Osteoblast (primary cell): ENCODE measurements around the gene SRPK2. TPM values are rescaled to one million over a fixed set of nuclear protein-coding genes. Genes with fewer than 3 reads are reported as not detected.

Source experiments
- DNase-seq: peaks from one replicate; pipeline ENCODE4 v3.0.0; 2011; ENCODE audit warnings: low spot score, mixed read lengths; ENCODE audit not compliant: insufficient read length; ENCODE audit errors: missing footprints
- H2AFZ ChIP-seq: 2 replicates; pipeline ENCODE4 v1.6.0; 2011; ENCODE audit warnings: mild to moderate bottlenecking, low read length
- H3K27ac ChIP-seq: 2 replicates; pipeline ENCODE4 v1.5.1; 2011; ENCODE audit warnings: mild to moderate bottlenecking, low read depth, low read length, moderate library complexity
- H3K27me3 ChIP-seq: 2 replicates; pipeline ENCODE4 v1.6.0; 2012; ENCODE audit warnings: mild to moderate bottlenecking, control low read depth, inconsistent platforms, low read length, moderate library complexity; ENCODE audit not compliant: insufficient read depth
- H3K36me3 ChIP-seq: 2 replicates; pipeline ENCODE4 v1.5.1; 2011; ENCODE audit warnings: mild to moderate bottlenecking, low read length, control low read depth, moderate library complexity; ENCODE audit not compliant: insufficient read depth
- H3K4me1 ChIP-seq: 2 replicates; pipeline ENCODE4 v1.5.1; 2011; ENCODE audit warnings: mild to moderate bottlenecking, low read length, control low read depth, moderate library complexity; ENCODE audit not compliant: insufficient read depth
- H3K4me2 ChIP-seq: 2 replicates; pipeline ENCODE4 v1.6.0; 2011; ENCODE audit warnings: mild to moderate bottlenecking, low read length; ENCODE audit not compliant: insufficient read depth
- H3K4me3 ChIP-seq: fragments of 200-600 bp; sonication (generic); 3 replicates; pipeline ENCODE4 v1.5.1; 2012; ENCODE audit warnings: mild to moderate bottlenecking, low read length, inconsistent platforms; ENCODE audit not compliant: insufficient read depth
- H3K79me2 ChIP-seq: 2 replicates; pipeline ENCODE4 v1.6.0; 2012; ENCODE audit warnings: mild to moderate bottlenecking, low read length, control low read depth, inconsistent platforms; ENCODE audit not compliant: insufficient read depth
- H3K9me3 ChIP-seq: 2 replicates; pipeline ENCODE4 v1.5.1; 2011; ENCODE audit warnings: low read depth, low read length, control low read depth
- H4K20me1 ChIP-seq: 2 replicates; pipeline ENCODE4 v1.6.0; 2012; ENCODE audit warnings: mild to moderate bottlenecking, low read length, control low read depth; ENCODE audit not compliant: insufficient read depth
- CTCF ChIP-seq: IDR thresholded peaks from 2 replicates; pipeline ENCODE4 v1.5.1; 2011; ENCODE audit warnings: mild to moderate bottlenecking, low read depth, low read length, moderate library complexity; ENCODE audit errors: extremely low read depth
- total RNA-seq: library from RNA; depleted of rRNA; stranded (reverse); fragments of >200 nt; gene quantifications from 2 replicates; pipeline ENCODE4 v1.2.3, GENCODE V29; 2012

Gene SRPK2
- total RNA-seq, 1 donor, result 82.2 TPM

GRCh38 chr7:105298439-105298894, 90.3 kb downstream of the SRPK2 start:
- TF ChIP-seq CTCF, result no peak
- Histone ChIP-seq H3K9me3 (no peaks in the 10 kb centered on the region), H3K27me3 (no peaks in the 10 kb centered on the region), H4K20me1 (peaks cover 29% of the 10 kb centered on the region), H3K27ac (no peak overlapping the region), H3K4me1 (no peaks in the 10 kb centered on the region), H3K4me2 (no peak overlapping the region), H3K79me2 (peaks cover 68% of the 10 kb centered on the region), H3K4me3 (no peak overlapping the region), H2AFZ (no peak overlapping the region), H3K36me3 (no peaks in the 10 kb centered on the region)
- no peak for DNase-seq

GRCh38 chr7:105297985-105298384, 90.7 kb downstream of the SRPK2 start:
- Histone ChIP-seq H3K27ac (no peak overlapping the region), H2AFZ (no peak overlapping the region), H3K4me2 (no peak overlapping the region), H3K79me2 (peaks cover 72% of the 10 kb centered on the region), H3K4me3 (no peak overlapping the region), H3K9me3 (no peaks in the 10 kb centered on the region), H4K20me1 (peaks cover 29% of the 10 kb centered on the region), H3K4me1 (no peaks in the 10 kb centered on the region), H3K36me3 (no peaks in the 10 kb centered on the region), H3K27me3 (no peaks in the 10 kb centered on the region)
- DNase-seq, result no peak
- no peak for TF ChIP-seq CTCF

- no peaks in the 10 kb centered on the region for H3K27me3 ChIP-seq
- H3K36me3 ChIP-seq, result no peaks in the 10 kb centered on the region
Observed at GRCh38 chr7:105297309-105297708, 91.4 kb downstream of the SRPK2 start.

GRCh38 chr7:105296491-105296890, 92.2 kb downstream of the SRPK2 start:
- Histone ChIP-seq H4K20me1 (peaks cover 26% of the 10 kb centered on the region), H3K4me3 (no peak overlapping the region), H3K79me2 (peaks cover 81% of the 10 kb centered on the region), H3K27ac (no peak overlapping the region), H3K36me3 (no peaks in the 10 kb centered on the region), H2AFZ (no peak overlapping the region), H3K27me3 (no peaks in the 10 kb centered on the region), H3K4me1 (no peaks in the 10 kb centered on the region), H3K9me3 (no peaks in the 10 kb centered on the region), H3K4me2 (no peak overlapping the region)
- DNase-seq, result no peak
- TF ChIP-seq CTCF, result no peak

More at GRCh38 chr7:105297309-105297708, 91.4 kb downstream of the SRPK2 start:
- Histone ChIP-seq H3K4me3 (no peak overlapping the region), H3K79me2 (peaks cover 78% of the 10 kb centered on the region), H3K27ac (no peak overlapping the region), H3K9me3 (no peaks in the 10 kb centered on the region), H3K4me2 (no peak overlapping the region), H3K4me1 (no peaks in the 10 kb centered on the region), H2AFZ (no peak overlapping the region), H4K20me1 (peaks cover 29% of the 10 kb centered on the region)
- DNase-seq, result no peak
- TF ChIP-seq CTCF, result no peak
